Transverse colon (tissue), 4 donors: ENCODE data around the gene CCDC86.

Source experiments
- EP300 ChIP-seq: sonication (generic); formaldehyde crosslinking; IDR thresholded peaks from one replicate; pipeline ENCODE4 v1.6.1; 2017; ENCODE audit warnings: antibody characterized with exemption, low read depth
- POLR2A ChIP-seq: fragments of 450-650 bp; IDR thresholded peaks from one replicate; pipeline ENCODE4 v1.6.1; 2016; ENCODE audit warnings: antibody characterized with exemption, mild to moderate bottlenecking, moderate library complexity
- POLR2AphosphoS5 ChIP-seq, 3 donors: sonication (generic); formaldehyde crosslinking; IDR thresholded peaks; one replicate each; pipeline ENCODE4 v1.6.1; 2016; ENCODE audit warnings: antibody characterized with exemption in 3 of 3
- TF ChIP-seq, protein P1 (sequence below), 5 experiments: fragments of 200-600 bp in 3 of 5; fragments of 450-650 bp in 2 of 5; sonication (generic) in 3 of 5; IDR thresholded peaks; 1 replicate in 2 of 5; 2 replicates in 3 of 5; pipeline ENCODE4 v1.5.1; 2016 to 2017; ENCODE audit warnings: antibody characterized with exemption in 5 of 5, inconsistent platforms in 3 of 5, mild to moderate bottlenecking in 2 of 5, moderate library complexity in 1 of 5

DNA sequence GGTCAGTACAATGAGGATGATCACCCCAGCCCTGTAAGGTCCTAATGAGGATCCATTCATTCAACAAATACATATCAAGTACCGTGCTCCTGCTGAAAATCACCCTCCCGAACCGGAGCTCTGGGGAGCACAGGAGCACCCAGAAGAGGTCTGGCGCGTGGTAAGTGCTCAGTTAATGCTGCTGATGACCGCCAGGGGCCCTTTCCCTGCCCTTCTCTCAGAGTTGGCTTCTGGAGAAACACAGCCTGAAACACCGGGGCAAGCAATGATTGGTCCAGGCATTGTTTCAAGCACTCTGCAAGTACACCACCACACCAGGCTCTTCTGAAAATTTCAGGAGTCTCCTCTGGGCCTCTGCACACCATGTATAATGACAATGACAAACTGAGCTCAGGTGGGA, 3.8 kb upstream of the CCDC86 start:
- TF ChIP-seq, protein P1, sequence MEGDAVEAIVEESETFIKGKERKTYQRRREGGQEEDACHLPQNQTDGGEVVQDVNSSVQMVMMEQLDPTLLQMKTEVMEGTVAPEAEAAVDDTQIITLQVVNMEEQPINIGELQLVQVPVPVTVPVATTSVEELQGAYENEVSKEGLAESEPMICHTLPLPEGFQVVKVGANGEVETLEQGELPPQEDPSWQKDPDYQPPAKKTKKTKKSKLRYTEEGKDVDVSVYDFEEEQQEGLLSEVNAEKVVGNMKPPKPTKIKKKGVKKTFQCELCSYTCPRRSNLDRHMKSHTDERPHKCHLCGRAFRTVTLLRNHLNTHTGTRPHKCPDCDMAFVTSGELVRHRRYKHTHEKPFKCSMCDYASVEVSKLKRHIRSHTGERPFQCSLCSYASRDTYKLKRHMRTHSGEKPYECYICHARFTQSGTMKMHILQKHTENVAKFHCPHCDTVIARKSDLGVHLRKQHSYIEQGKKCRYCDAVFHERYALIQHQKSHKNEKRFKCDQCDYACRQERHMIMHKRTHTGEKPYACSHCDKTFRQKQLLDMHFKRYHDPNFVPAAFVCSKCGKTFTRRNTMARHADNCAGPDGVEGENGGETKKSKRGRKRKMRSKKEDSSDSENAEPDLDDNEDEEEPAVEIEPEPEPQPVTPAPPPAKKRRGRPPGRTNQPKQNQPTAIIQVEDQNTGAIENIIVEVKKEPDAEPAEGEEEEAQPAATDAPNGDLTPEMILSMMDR (IDR thresholded peaks at IDR 0.05), result no peak
- TF ChIP-seq EP300 (no peak), POLR2A (no peak), POLR2AphosphoS5 (IDR thresholded peaks at IDR 0.05) (no peak)
